Subcutaneous adipose tissue (tissue), 4 donors: ENCODE measurements around the gene CDH2. TPM values are rescaled to one million over a fixed set of nuclear protein-coding genes. Genes with fewer than 3 reads are reported as not detected.

ENCODE experiments used
- total RNA-seq, 4 donors: library from RNA; depleted of rRNA; stranded (reverse); fragments of >200 nt; gene quantifications; one replicate each; pipeline ENCODE4 v1.1.0, GENCODE V29; 2016
- TF ChIP-seq, protein P1 (sequence below): fragments of 450-650 bp; IDR thresholded peaks from one replicate; pipeline ENCODE4 v1.5.1; 2016; ENCODE audit warnings: low read depth, mild to moderate bottlenecking, control low read depth, antibody characterized with exemption, moderate library complexity

CDH2 gene
- total RNA-seq, 4 donors from 2014 or later: 0.22 to 0.49 TPM; not detected in 2

DNA sequence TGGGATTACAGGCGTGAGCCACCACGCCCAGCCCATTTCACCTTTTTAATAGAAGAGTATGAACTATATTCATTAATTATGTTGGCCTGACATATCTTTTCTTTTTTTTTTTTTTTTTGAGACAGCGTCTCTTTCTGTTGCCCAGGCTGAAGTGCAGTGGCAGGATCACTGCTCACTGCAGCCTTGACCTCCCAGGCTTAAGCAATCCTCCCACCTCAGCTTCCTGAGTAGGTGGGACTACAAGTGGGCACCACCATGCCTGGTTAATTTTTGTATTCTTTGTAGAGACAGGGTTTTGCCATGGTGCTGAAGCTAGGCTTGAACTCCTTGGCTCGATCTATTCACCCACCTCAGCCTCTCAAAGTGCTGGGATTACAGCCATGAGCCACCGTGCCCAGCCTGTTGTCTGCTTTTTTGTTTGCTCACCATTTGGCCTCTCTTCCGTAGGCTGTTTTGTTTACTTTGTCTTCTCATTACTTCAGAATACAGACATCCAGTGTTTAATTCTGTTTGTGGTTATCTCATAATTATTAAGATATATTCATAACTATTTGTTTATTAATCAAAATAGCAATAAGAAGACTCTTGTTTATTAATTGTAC is 16.3 kb upstream of the CDH2 start:
- TF ChIP-seq, protein P1, sequence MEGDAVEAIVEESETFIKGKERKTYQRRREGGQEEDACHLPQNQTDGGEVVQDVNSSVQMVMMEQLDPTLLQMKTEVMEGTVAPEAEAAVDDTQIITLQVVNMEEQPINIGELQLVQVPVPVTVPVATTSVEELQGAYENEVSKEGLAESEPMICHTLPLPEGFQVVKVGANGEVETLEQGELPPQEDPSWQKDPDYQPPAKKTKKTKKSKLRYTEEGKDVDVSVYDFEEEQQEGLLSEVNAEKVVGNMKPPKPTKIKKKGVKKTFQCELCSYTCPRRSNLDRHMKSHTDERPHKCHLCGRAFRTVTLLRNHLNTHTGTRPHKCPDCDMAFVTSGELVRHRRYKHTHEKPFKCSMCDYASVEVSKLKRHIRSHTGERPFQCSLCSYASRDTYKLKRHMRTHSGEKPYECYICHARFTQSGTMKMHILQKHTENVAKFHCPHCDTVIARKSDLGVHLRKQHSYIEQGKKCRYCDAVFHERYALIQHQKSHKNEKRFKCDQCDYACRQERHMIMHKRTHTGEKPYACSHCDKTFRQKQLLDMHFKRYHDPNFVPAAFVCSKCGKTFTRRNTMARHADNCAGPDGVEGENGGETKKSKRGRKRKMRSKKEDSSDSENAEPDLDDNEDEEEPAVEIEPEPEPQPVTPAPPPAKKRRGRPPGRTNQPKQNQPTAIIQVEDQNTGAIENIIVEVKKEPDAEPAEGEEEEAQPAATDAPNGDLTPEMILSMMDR: no peak

DNA sequence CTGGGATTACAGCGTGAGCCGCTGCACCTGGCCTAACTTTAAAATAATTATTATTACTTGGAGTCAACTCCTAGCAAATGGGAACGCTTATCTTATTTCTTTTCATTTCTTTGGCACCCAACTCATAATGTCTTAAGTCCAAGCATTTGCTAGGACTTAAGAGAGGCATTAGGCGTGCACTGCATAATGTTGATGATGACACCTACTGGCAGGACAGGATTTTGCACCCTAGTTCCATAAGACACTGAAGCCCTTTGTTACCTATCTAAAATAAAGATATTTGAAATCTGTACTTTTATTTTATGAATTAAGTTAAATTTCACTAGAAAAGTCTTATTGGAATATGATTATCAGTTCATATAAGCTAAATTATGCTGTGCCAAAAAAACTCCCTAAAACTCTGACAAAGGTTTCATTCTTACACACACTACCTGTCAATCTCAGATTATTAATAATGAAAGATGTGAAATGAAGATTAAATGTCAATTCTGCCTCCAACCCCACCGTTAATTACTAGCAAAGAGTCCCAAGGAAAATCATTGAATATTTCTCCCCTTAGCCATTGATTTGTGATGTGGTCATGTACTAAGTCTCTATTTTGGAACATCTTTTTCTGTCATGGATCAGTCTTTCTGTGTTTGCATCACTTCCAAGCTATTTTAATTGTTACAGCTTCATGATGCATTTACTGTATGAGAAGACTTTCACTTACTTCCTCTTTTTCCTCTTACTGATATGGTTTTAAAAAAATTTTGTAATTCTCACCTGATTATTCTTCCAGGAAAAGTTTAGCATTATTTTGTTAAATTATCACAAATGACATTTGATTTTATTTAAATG is 12.7 kb upstream of the CDH2 start:
- TF ChIP-seq, protein P1: no peak

DNA sequence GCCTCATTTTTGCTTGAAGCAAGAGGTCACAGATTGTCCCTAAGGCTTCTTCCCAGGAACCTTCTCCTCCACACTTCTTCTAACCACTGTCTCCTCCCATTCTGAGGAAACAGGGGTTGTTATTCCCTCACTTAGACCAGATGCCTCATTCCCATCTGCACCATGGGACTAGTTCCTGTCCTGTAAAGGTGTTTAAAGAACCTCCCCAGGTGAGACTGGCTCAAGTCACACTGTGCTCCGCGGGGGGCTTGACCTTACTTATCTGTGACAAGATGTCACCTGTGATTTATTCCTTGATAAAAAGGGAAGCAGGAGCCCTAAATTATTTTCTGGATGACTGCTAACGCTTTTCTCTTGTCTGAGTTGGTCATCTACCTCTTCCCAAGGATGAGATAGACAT is 8.2 kb upstream of the CDH2 start:
- TF ChIP-seq, protein P1: no peak

DNA sequence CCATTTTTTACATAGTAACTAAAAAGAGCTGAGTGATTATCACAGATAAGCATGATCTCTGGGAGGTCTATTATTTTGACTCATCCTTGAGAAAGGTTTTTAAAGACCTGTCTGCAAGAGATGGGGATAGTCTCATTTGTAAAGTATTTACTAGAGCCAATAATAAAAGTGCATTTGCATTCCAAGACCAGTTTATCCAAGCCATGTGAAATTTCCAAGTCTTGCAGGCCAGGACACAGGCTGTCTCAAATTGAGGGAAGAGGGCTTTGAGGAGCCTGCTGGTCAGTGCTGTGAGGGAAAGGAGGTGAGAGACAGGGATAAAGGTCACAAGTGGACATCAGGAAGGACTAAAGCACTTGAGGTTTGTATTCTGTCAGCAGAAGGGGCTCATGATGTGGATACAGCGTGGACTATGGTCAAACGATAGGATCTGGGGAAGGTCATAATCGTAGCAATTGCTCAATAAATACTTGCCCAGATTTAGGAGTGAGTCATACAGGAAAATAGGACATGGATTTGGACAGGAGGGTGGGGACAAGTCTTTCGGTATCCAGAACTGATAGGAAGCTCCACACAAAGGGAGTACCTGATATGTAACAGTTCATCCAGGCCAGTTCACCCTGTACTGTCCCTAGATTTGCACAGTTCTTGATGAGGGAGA is 6.6 kb upstream of the CDH2 start:
- TF ChIP-seq, protein P1: no peak

DNA sequence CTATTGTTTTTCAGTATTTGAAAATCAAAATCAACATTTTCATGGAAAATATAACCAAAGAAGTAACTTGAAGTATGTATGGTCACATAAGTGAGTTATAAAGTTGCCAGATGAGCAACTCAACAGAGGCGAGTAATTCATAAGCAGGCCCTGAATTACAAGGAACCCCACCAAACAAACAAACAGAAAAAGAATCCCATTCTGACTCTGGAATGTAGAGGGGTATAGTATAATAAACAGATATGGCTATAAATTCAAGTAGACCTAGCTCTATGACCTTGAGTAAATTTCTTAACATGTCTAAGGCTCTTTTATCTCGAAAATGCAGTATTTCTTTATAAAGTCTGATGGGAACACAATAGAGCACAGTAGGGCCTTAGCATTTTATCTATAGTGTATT is 4.7 kb upstream of the CDH2 start:
- TF ChIP-seq, protein P1: no peak

DNA sequence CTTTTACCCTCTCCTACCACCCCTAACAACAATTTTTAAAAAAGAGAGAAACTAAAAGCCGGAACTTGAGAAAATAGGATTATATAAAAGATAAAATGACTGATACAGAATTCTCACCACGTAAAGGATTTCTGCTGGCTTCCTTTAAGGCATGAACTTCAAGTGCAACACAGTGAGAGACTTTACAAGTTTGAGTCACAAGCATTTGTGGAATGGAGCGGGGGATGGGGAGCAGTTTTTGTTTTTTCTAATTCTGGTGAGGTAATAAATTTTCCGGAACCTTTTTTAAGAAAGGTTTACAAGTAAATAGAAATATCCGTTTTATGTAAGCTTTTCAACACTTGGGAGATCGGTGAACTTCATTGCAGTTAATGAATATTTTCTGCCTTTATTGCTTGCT is 1.8 kb upstream of the CDH2 start:
- TF ChIP-seq, protein P1: no peak
